Stimulated activated CD4-positive, alpha-beta T cell treated with anti-CD3 and anti-CD28 coated beads, TNF-alpha, amount 100 ng/mL, for 24 hours (primary cell): ENCODE measurements around the gene STON2.
"Not testable (repeated sequence)": the region's sequence is repeated elsewhere in the genome, so short reads cannot be mapped to it uniquely, and the experiment has no call there.

Experiments
- DNase-seq, 3 experiments: peaks; one replicate each; pipeline ENCODE4 v3.0.0-alpha.2; 2020; ENCODE audit warnings: low read depth in 3 of 3

Gene STON2

DNA sequence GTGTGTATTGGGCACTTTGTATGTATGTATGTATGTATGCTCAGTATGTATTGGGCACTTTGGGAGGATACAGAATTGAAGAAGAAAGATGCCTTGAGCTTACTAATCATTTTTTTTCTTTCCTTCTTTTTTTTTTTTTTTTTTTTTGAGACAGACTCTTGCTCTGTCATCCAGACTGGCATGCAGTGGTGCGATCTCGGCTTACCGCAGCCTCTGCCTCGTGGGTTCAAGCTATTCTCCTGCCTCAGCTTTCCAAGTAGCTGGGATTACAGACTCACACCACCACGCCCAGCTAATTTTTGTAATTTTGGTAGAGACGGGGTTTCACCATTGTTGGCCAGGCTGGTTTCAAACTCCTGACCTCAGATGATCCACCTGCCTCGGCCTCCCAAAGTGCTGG lies 176.3 kb downstream of the STON2 start:
- DNase-seq = not testable (repeated sequence)

DNA sequence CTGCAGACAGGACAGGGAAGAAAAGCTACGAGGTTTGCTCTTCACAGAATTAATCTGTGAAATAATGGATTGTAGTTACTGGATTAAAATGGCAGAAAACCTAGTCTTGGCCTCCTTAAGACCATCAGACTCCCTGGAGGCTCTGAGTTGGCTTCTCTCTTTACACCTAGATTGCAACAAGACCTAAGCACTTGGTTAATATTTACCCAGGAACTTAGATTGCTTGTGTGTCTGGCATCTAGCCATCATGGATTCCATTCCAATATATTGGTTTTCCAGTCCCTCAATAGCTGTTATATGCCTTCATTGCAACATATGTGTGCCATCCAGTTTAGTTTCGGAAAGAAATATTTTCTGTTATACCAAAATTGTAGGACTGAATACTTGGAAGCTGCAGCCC lies 177.4 kb downstream of the STON2 start:
- no peak for DNase-seq

DNA sequence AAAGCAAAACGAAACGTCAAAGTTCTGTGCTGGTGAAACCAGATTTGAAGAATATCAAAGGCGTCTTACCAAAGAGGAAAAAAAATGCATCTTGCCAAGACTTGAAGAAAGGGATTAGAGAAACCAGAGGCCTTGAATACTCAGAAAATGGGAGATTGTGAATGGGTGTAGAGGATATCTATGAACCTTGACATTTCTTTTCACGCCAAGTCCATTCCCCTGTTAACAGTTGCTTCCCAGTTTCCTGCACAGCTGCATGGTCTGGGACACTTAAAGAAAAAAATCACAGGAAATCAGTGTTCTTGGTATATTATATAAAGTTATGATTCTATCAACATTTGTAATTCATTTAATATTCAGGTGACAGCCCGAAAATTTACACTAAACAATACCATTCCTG lies 178.0 kb downstream of the STON2 start:
- no peak for DNase-seq

GRCh38 chr14:81221579-81222102 lies 178.5 kb downstream of the STON2 start:
- no peak for DNase-seq

DNA sequence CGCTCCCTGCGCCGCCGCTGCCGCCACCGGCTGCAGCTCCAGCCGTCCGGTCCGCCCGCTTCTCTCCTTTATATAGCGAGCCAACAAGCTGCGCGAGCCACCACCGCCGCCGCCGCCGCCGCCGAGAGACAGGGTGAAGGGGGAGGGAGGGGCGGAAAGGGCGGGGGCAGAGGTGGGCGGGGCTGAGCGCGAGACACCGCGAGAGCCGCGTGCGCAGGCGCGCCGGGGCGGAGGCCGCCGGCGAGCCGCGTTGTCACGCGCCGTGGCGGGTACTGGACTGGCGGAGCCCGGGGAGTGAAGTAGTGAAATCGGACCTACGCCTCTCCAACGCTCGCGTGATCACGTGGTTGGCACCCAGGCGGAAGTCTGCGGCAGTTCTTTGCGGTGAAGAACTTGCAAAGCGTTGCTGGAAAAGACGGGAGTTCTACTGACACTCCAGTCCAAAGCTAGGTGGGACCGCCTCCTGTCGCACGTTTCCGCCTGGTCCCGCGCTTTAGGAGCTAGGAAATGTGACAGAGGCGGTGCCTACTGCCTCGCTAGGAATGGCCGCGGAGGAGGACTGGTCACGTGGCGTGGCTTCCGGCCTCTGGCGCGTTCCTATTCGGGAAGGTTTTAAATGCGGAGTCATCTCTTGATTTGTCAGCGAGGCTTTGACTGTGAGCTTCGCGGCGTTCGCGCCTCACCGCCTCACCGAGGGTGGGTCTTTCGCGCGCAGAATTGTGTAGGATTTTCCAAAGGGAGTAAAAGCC lies 179.1 kb downstream of the STON2 start, which contains the start of gene GTF2A1:
Gene GTF2A1, minus strand, starts transcription at position 130 of the 749 bp plus-strand sequence. CDS start 441 bp downstream, outside the sequence.
- peak; percentile 88 to 89 (median 88) for DNase-seq

DNA sequence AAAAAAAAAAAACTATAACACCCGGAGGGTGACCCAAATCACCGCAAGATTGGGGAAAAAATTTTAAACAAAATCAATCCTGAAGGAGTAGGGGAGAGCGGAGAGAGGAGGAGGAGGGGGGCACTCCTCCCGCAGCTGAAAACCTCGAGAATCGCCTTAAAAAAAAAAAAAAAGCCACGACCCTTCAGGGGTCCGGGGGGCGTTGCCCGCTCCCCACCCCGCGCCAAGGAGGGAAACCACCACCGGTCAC lies 179.6 kb downstream of the STON2 start:
- DNase-seq = no peak

DNA sequence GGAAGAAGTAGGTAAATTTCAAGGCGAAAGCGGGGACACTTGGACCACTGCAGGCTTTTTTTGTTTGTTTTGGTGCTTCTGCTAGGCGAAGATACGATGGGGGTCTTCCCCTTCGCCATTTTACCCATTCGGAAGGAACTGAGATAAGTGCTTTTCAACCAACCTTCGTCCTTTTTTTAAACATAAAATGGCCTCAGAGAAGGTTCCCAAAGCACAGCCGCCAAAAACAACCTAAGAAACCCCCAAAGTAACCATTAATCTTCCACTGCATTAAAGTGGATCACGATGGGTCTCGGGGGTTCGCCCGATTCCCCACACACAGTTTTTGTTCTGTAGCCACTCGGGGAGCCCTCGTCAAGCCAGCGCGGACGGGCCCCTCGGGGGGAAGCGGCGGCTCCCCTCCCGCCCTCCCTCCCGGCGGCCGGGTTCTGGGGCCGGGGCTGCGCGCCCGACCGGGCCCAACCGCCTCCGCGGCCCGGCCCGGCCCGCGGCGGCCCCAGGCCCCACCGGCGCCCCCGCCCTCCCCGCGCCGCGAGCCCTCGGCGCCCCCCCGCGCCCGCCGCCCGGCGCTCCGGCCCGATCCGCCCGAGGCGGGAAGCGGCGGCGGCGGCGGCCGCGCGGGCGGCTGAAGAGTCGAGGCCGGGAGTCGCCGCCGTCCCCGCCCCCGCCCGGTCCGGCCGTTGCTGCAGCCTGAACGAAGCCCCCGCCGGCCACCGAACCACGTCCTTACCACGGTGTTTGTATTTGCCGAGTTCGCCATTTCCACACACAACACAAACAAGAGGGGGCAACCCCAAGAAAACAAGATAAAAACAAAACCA lies 180.2 kb downstream of the STON2 start:
- DNase-seq = peak in 1 of 3 experiments; percentile 21

DNA sequence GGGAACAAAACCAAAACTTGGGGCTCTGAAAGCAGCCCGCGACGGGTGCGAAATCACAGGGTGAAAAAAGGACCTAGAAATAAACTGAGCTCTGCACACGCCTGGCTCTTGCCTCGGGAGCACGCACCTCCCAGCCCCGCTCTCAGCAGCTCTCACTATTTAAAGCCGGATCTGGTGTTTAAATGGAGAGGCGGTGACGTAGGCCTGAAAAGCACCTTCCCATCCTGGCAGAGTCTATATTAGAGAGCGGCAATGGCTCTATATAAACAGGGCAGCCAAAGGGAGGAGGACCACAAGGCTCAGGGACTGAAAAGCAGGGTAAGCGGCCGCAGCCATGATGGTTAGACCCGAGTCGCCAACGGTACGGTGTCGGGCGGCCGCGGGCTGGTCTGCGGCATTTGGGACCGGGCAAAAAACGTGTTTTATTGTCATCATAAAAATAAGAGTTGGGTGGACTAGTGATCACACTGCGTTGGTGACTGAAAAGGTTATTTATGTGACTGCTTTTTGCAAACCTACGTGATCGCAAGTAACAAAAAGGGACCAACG lies 180.8 kb downstream of the STON2 start:
- peak; percentile 62 to 78 (median 74) for DNase-seq

GRCh38 chr14:81211844-81212243 lies 188.3 kb downstream of the STON2 start:
- no peak for DNase-seq
